Stimulated activated CD8-positive, alpha-beta memory T cell treated with anti-CD3 and anti-CD28 coated beads, Interleukin-15, amount 100 ng/mL, for 1 hour (primary cell): ENCODE measurements around the gene FOXO3B.
"Not testable (repeated sequence)": the region's sequence is repeated elsewhere in the genome, so short reads cannot be mapped to it uniquely, and the experiment has no call there.

Experiments
- DNase-seq: peaks from one replicate; pipeline ENCODE4 v3.0.0-alpha.2; 2020; ENCODE audit warnings: low read depth

The FOXO3B gene

GRCh38 chr17:18650094-18650493 lies 32.0 kb downstream of the FOXO3B start:
- DNase-seq = not testable (repeated sequence)

- DNase-seq = not testable (repeated sequence)
These were observed 37.8 kb downstream of the FOXO3B start, which contains the start of gene TBC1D28 for GRCh38 chr17:18644291-18644690. TSS of gene TBC1D28 (minus strand) at chr17:18644391. CDS start at chr17:18641352, 3,039 bp downstream.

- not testable (repeated sequence) for DNase-seq
These were observed 39.0 kb downstream of the FOXO3B start for GRCh38 chr17:18643124-18643523.

GRCh38 chr17:18638357-18638756 lies 43.8 kb downstream of the FOXO3B start:
- DNase-seq = not testable (repeated sequence)

GRCh38 chr17:18636237-18636636 lies 45.9 kb downstream of the FOXO3B start:
- DNase-seq = not testable (repeated sequence)

GRCh38 chr17:18635773-18636172 lies 46.3 kb downstream of the FOXO3B start:
- DNase-seq = not testable (repeated sequence)

- DNase-seq = not testable (repeated sequence)
These were observed 47.4 kb downstream of the FOXO3B start for GRCh38 chr17:18634550-18635263.
